Mesothelial cell of epicardium (in vitro differentiated cells): ENCODE measurements around the gene ITIH6. TPM values are rescaled to one million over a fixed set of nuclear protein-coding genes. Genes with fewer than 3 reads are reported as not detected.
A peak's percentile ranks its signal among the peaks of the same experiment; 100 is the strongest.

Experiments used
- DNase-seq, 2 experiments: peaks; one replicate each; pipeline ENCODE4 v3.0.0; 2021; ENCODE audit warnings: low spot score in 2 of 2; ENCODE audit not compliant: unreplicated experiment in 2 of 2
- H3K27ac Mint-ChIP-seq: 2 replicates; pipeline ENCODE4 v1.8.0; 2021; ENCODE audit warnings: mixed read lengths
- H3K27me3 Mint-ChIP-seq: 2 replicates; pipeline ENCODE4 v1.8.0; 2021; ENCODE audit warnings: low read depth, mixed read lengths
- H3K36me3 Mint-ChIP-seq: 2 replicates; pipeline ENCODE4 v1.8.0; 2021; ENCODE audit warnings: mixed read lengths
- H3K4me1 Mint-ChIP-seq: 2 replicates; pipeline ENCODE4 v1.8.0; 2021; ENCODE audit warnings: mixed read lengths
- H3K4me3 Mint-ChIP-seq: 2 replicates; pipeline ENCODE4 v1.8.0; 2021; ENCODE audit warnings: mild to moderate bottlenecking, moderate library complexity, mixed read lengths
- H3K9me3 Mint-ChIP-seq: 2 replicates; pipeline ENCODE4 v1.8.0; 2021; ENCODE audit warnings: mixed read lengths
- CTCF ChIP-seq: fragments of 200-600 bp; sonication (generic); IDR thresholded peaks from one replicate; pipeline ENCODE4 v1.5.0; 2021; ENCODE audit warnings: antibody characterized with exemption; ENCODE audit not compliant: unreplicated experiment
- total RNA-seq: library from RNA; stranded (reverse); gene quantifications from 3 replicates; pipeline ENCODE4 v1.2.1, GENCODE V29; 2021

Gene ITIH6
- total RNA-seq, 1 donor from 2014 or later: 0.25 TPM

GRCh38 chrX:54825716-54826438 lies 27.8 kb upstream of the ITIH6 start:
- H3K27ac Mint-ChIP-seq: no peak overlapping the region
- H3K4me3 Mint-ChIP-seq: no peak overlapping the region
- no peak for TF ChIP-seq CTCF
- no peaks in the 10 kb centered on the region for H3K27me3 Mint-ChIP-seq
- no peaks in the 10 kb centered on the region for H3K36me3 Mint-ChIP-seq
- peaks cover 22% of the 10 kb centered on the region for H3K9me3 Mint-ChIP-seq
- DNase-seq: no peak
- peaks cover 13% of the 10 kb centered on the region for H3K4me1 Mint-ChIP-seq

DNA sequence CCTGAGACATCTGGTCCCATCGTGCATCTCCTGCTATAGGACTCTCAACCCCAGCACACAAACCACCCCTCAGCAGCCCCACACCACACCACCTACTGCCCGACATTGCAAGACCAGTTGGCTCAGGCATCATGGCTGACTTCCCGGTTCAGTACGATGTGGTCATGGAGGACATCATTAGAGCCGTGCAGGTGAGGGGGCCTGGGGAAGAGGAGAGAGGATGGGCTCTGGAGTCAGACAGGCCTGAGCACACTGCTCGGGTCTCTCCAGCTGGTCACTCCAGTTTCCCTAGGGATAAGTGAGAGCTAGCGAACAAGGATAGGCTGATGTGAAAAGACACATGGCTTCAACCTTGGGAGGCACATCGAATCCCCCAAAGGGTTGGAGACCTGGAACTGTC lies 26.7 kb upstream of the ITIH6 start:
- no peak for TF ChIP-seq CTCF
- Mint-ChIP-seq H3K4me3 (no peak overlapping the region), H3K9me3 (peaks cover 22% of the 10 kb centered on the region), H3K4me1 (peaks cover 13% of the 10 kb centered on the region), H3K27ac (no peak overlapping the region), H3K27me3 (no peaks in the 10 kb centered on the region), H3K36me3 (no peaks in the 10 kb centered on the region)
- no peak for DNase-seq

DNA sequence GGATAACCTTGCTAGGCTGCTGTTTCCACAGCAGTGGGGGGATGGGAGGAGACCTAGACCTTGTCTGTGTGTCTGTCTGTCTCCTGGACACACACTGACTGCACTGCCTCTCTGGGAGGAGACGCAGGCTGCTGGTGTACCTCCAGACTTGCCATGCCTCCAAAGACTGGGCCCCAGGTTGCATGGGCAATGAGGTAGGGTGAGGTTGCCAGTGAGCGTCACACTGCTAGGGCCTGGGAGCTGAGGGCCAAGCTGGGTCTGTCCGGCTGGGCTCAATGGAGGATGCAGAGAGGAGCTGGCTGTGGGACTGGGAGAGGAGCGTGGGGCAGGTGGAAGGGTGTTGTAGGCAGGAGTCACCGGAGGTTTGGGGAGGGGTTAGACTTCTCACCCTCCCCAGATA lies 26.1 kb upstream of the ITIH6 start:
- TF ChIP-seq CTCF: no peak
- DNase-seq: no peak
- Mint-ChIP-seq H3K36me3 (no peaks in the 10 kb centered on the region), H3K9me3 (peaks cover 22% of the 10 kb centered on the region), H3K27ac (peak overlapping the region; percentile 69), H3K4me1 (peaks cover 13% of the 10 kb centered on the region), H3K4me3 (no peak overlapping the region), H3K27me3 (no peaks in the 10 kb centered on the region)

- no peak for DNase-seq
- peaks cover 11% of the 10 kb centered on the region for H3K4me1 Mint-ChIP-seq
- peaks cover 2% of the 10 kb centered on the region for H3K36me3 Mint-ChIP-seq
- H3K27me3 Mint-ChIP-seq: no peaks in the 10 kb centered on the region
- peaks cover 15% of the 10 kb centered on the region for H3K9me3 Mint-ChIP-seq
- no peak overlapping the region for H3K4me3 Mint-ChIP-seq
- no peak overlapping the region for H3K27ac Mint-ChIP-seq
- TF ChIP-seq CTCF: no peak
Measured at GRCh38 chrX:54821310-54821709, 23.3 kb upstream of the ITIH6 start.

DNA sequence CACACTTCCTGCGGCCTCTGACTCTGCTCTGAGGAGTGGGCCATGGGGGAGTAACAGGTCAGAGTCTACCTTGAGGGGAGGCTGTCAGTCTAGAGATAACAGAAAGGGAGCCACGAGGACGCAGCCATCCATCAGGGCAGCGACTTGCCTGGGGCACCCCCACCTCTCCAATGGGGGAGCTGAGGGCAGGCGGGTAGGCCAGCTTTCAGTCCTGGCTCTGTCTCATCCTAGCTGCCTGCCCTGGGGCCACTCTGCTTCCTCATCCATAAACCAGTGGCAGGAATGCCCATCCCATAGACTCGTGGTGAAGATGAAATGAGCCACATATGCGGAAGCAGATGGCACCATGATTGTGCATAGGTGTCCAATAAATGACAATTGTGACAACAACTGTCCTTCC lies 22.7 kb upstream of the ITIH6 start:
- DNase-seq: no peak
- H3K36me3 Mint-ChIP-seq: peaks cover 7% of the 10 kb centered on the region
- peaks cover 10% of the 10 kb centered on the region for H3K4me1 Mint-ChIP-seq
- peaks cover 18% of the 10 kb centered on the region for H3K9me3 Mint-ChIP-seq
- H3K27me3 Mint-ChIP-seq: no peaks in the 10 kb centered on the region
- no peak overlapping the region for H3K4me3 Mint-ChIP-seq
- no peak for TF ChIP-seq CTCF
- H3K27ac Mint-ChIP-seq: no peak overlapping the region
